Stimulated activated naive CD8-positive, alpha-beta T cell treated with anti-CD3 and anti-CD28 coated beads, Interleukin-15, amount 100 ng/mL, for 72 hours (primary cell): Measurements from ENCODE around the gene COL25A1.
"Not testable (repeated sequence)": the region's sequence is repeated elsewhere in the genome, so short reads cannot be mapped to it uniquely, and the experiment has no call there.

Source experiments
- ATAC-seq: fragments of 150-1000 bp; cut with Tn5 transposase; 2 replicates; pipeline ENCODE4 v1.10.0; 2021; ENCODE audit warnings: mild to moderate bottlenecking, moderate library complexity
- DNase-seq, 2 donors: peaks; one replicate each; pipeline ENCODE4 v3.0.0; 2021 to 2022
- H3K27ac Mint-ChIP-seq, 2 donors: one replicate each; pipeline ENCODE4 v1.8.0; 2022; ENCODE audit warnings: mild to moderate bottlenecking in 2 of 2, mixed read lengths in 2 of 2, moderate library complexity in 2 of 2
- H3K27me3 Mint-ChIP-seq: one replicate; pipeline ENCODE4 v1.8.0; 2022; ENCODE audit warnings: mixed read lengths
- H3K4me1 Mint-ChIP-seq: one replicate; pipeline ENCODE4 v1.8.0; 2022; ENCODE audit warnings: mild to moderate bottlenecking, mixed read lengths
- H3K4me3 Mint-ChIP-seq, 2 donors: one replicate each; pipeline ENCODE4 v1.8.0; 2022; ENCODE audit warnings: mild to moderate bottlenecking in 2 of 2, mixed read lengths in 2 of 2, moderate library complexity in 1 of 2
- H3K9me3 Mint-ChIP-seq, 2 donors: one replicate each; pipeline ENCODE4 v1.8.0; 2022; ENCODE audit warnings: mixed read lengths in 2 of 2

The COL25A1 gene

DNA sequence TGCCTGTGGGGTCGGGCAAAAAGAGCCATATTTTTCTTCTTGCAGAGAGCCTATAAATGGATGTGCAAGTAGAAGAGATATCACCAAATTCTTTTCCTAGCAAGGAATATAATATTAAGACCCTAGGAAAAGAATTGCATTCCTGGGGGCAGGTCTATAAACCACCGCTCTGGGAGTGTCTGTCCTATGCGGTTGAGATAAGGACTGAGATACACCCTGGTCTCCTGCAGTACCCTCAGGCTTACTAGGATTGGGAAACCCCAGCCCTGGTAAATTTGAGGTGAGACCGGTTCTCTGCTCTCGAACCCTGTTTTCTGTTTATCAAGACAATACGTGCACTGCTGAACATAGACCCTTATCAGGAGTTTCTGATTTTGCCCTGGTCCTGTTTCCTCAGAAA, 280.8 kb downstream of the COL25A1 start:
- H3K27ac Mint-ChIP-seq, H3K4me1 Mint-ChIP-seq, ATAC-seq, H3K4me3 Mint-ChIP-seq, H3K27me3 Mint-ChIP-seq, DNase-seq: not testable (repeated sequence)
- H3K9me3 Mint-ChIP-seq = peaks cover 13 to 18% of the 10 kb centered on the region in 2 donors

DNA sequence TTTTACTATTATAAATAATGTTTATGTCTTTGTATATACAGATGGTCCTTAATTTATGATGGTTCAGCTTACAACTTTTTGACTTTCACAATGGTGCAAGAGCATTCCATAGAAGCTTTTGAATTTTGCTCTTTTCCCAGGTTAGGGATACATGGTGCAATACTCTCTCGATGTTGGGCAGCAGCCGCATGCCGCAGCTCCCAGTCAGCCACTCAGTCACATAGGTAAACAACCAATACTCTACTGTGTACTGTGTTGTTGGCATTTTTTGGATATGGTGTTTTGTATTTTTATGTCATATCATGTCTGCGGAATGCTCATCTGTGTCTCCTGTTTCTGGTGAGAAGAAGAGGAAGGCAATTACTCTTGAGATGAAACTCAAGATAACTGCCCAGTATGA, 281.6 kb downstream of the COL25A1 start:
- DNase-seq (no peak), ATAC-seq (no peak)
- H3K4me1 Mint-ChIP-seq = no peaks in the 10 kb centered on the region
- no peak overlapping the region for H3K27ac Mint-ChIP-seq
- H3K27me3 Mint-ChIP-seq = peaks cover 6% of the 10 kb centered on the region
- peaks cover 13 to 18% of the 10 kb centered on the region in 2 donors for H3K9me3 Mint-ChIP-seq
- no peak overlapping the region for H3K4me3 Mint-ChIP-seq

GRCh38 chr4:109016200-109016599, 286.3 kb downstream of the COL25A1 start:
- Mint-ChIP-seq H3K27me3 (peaks cover 6% of the 10 kb centered on the region), H3K4me3 (no peak overlapping the region), H3K9me3 (peaks cover 5 to 6% of the 10 kb centered on the region in 2 donors), H3K4me1 (no peaks in the 10 kb centered on the region), H3K27ac (peak overlapping the region in 1 of 2 donors; percentile 65)
- no peak for DNase-seq
- ATAC-seq = peak; percentile 9

DNA sequence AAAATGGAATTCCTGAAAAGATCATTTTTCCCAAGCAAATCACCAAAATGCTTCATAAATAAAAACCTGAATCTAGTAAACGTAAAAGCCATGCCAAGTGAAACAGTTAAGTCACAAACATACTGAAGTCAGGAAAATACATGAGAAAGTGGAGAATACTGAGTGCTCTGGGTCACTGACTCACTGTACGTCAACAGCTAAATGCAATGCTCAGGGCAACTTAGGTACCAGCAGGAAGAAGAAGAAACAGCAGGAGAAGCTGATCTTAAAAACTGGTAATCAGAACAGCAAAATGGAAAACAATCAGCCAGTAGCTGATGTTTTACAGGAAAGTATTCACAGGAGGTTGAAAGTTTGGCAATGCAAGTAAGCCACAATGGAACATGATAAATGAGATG, 287.0 kb downstream of the COL25A1 start:
- ATAC-seq (no peak), DNase-seq (no peak)
- no peak overlapping the region for H3K27ac Mint-ChIP-seq
- H3K4me3 Mint-ChIP-seq = no peak overlapping the region
- H3K9me3 Mint-ChIP-seq = no peaks in the 10 kb centered on the region
- no peaks in the 10 kb centered on the region for H3K4me1 Mint-ChIP-seq
- peaks cover 6% of the 10 kb centered on the region for H3K27me3 Mint-ChIP-seq

GRCh38 chr4:109014593-109015412, 287.7 kb downstream of the COL25A1 start:
- Mint-ChIP-seq H3K27ac (no peak overlapping the region), H3K27me3 (peaks cover 6% of the 10 kb centered on the region), H3K9me3 (no peaks in the 10 kb centered on the region), H3K4me1 (no peaks in the 10 kb centered on the region), H3K4me3 (no peak overlapping the region)
- ATAC-seq = no peak
- DNase-seq = no peak

DNA sequence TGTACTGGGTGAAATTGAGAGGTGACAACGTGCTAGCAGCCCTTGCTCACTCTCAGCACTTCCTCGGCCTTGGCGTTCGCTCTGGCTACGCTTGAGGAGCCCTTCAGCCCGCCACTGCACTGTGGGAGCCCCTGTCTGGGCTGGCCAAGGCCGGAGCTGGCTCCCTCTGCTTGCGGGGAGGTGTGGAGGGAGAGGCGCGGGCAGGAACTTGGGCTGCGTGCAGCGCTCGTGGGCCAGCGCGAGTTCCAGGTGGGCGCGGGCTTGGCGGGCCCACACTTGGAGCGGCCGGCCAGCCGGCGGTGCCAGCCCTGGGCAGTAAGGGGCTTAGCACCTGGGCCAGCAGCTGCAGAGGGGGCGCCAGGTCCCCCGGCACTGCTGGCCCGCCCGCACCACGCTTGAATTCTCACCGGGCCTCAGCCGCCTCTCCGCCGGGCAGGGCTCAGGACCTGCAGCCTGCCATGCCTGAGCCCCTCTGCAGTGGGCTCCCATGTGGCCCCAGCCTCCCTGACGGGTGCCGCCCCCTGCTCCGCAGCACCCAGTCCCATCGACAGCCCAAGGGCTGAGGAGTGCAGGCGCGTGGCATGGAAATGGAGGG, 290.1 kb downstream of the COL25A1 start:
- Mint-ChIP-seq H3K4me1 (no peaks in the 10 kb centered on the region), H3K27ac (no peak overlapping the region), H3K4me3 (no peak overlapping the region), H3K27me3 (peaks cover 6% of the 10 kb centered on the region), H3K9me3 (no peaks in the 10 kb centered on the region)
- DNase-seq (no peak), ATAC-seq (peak; percentile 23)

GRCh38 chr4:109011241-109012026, 291.0 kb downstream of the COL25A1 start:
- peak overlapping the region in 1 of 2 donors; percentile 7 for H3K27ac Mint-ChIP-seq
- H3K4me3 Mint-ChIP-seq = no peak overlapping the region
- no peaks in the 10 kb centered on the region for H3K27me3 Mint-ChIP-seq
- H3K9me3 Mint-ChIP-seq = no peaks in the 10 kb centered on the region
- ATAC-seq (no peak), DNase-seq (no peak)
- no peaks in the 10 kb centered on the region for H3K4me1 Mint-ChIP-seq

DNA sequence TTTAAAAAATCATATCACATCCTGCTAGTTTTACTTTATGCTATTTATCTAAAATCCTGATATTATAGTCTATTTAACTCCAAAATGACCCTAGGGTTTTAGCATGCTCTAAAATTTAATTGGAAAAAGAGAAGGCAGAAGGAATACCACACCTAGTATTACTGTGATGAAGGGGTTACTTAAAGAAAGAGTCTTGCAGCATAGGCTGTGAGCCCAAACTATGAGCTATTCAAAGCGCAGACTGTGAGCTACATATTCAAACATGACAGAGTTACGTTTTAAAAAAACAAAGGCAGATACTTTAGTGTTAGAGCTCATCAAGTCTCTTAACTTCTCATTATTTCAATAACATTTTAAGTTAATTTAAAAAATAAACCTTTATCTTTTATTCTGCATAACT, 291.9 kb downstream of the COL25A1 start:
- Mint-ChIP-seq H3K27me3 (no peaks in the 10 kb centered on the region), H3K4me1 (peaks cover 4% of the 10 kb centered on the region)
- no peak for ATAC-seq

GRCh38 chr4:109009909-109010308, 292.5 kb downstream of the COL25A1 start:
- no peak for DNase-seq
- no peaks in the 10 kb centered on the region for H3K9me3 Mint-ChIP-seq
- H3K4me3 Mint-ChIP-seq = no peak overlapping the region
- peaks cover 10% of the 10 kb centered on the region for H3K4me1 Mint-ChIP-seq
- ATAC-seq = no peak
- H3K27me3 Mint-ChIP-seq = no peaks in the 10 kb centered on the region
- peak overlapping the region in 1 of 2 donors; percentile 50 for H3K27ac Mint-ChIP-seq

More for the DNA sequence above, 291.9 kb downstream of the COL25A1 start:
- no peak overlapping the region for H3K27ac Mint-ChIP-seq
- no peak for DNase-seq
- no peak overlapping the region for H3K4me3 Mint-ChIP-seq
- no peaks in the 10 kb centered on the region for H3K9me3 Mint-ChIP-seq

DNA sequence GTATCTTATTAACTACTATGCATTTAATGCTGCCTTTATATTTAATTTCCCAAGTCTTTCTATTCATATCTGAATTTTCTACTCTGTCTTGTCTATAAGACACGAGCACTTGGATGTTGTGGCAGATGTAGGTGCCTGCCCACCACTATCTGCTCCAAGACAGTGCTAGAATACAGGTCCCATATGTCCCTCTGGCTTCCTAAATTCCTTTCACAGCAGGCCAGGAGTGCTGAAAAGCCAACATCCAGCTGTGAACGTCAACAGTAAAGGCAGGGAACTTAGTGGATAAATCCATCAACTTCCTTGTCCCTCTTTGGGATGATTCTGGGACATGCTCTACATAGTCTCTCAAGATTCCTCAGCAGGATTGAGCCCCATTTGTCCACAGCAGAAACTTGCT, 294.5 kb downstream of the COL25A1 start:
- no peaks in the 10 kb centered on the region for H3K9me3 Mint-ChIP-seq
- peaks cover 11% of the 10 kb centered on the region for H3K4me1 Mint-ChIP-seq
- no peaks in the 10 kb centered on the region for H3K27me3 Mint-ChIP-seq
- DNase-seq (no peak), ATAC-seq (no peak)
- no peak overlapping the region for H3K27ac Mint-ChIP-seq
- no peak overlapping the region for H3K4me3 Mint-ChIP-seq

DNA sequence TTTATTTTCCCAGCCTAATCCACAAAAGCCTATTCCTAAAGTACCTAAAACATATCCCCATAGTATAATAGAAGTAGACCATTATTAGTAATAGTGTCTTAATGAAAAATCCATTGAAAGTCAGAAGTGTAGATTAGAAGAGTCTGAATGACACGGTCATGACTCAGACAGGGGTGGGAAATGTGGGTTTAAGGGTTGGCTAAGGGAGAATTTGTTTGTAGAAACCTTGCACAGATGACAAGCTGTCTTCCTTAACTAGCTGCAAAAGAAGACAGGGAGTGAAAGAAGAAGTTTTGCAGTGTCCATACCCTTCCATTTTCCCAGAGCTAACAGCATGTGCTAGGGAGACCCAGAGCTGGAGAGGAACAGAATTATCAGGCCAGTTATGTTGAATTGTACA, 296.9 kb downstream of the COL25A1 start:
- Mint-ChIP-seq H3K27me3 (no peaks in the 10 kb centered on the region), H3K27ac (no peak overlapping the region), H3K4me3 (no peak overlapping the region), H3K9me3 (no peaks in the 10 kb centered on the region), H3K4me1 (peaks cover 11% of the 10 kb centered on the region)
- ATAC-seq (peak; percentile 79), DNase-seq (no peak)

GRCh38 chr4:109004418-109004817, 298.0 kb downstream of the COL25A1 start:
- no peaks in the 10 kb centered on the region for H3K9me3 Mint-ChIP-seq
- ATAC-seq = no peak

GRCh38 chr4:109003964-109004363, 298.5 kb downstream of the COL25A1 start:
- Mint-ChIP-seq H3K4me1 (peaks cover 11% of the 10 kb centered on the region), H3K9me3 (no peaks in the 10 kb centered on the region), H3K27me3 (no peaks in the 10 kb centered on the region), H3K4me3 (no peak overlapping the region), H3K27ac (no peak overlapping the region)
- ATAC-seq = no peak
- DNase-seq = no peak

More at GRCh38 chr4:109004418-109004817, 298.0 kb downstream of the COL25A1 start:
- no peaks in the 10 kb centered on the region for H3K27me3 Mint-ChIP-seq
- peaks cover 11% of the 10 kb centered on the region for H3K4me1 Mint-ChIP-seq
- H3K27ac Mint-ChIP-seq = peak overlapping the region in 1 of 2 donors; percentile 55
- no peak overlapping the region for H3K4me3 Mint-ChIP-seq
- no peak for DNase-seq

- Mint-ChIP-seq H3K4me1 (no peaks in the 10 kb centered on the region), H3K27ac (no peak overlapping the region), H3K27me3 (peaks cover 5% of the 10 kb centered on the region), H3K9me3 (peaks cover 0 to 4% of the 10 kb centered on the region in 2 donors), H3K4me3 (no peak overlapping the region)
- ATAC-seq (no peak), DNase-seq (no peak)
These were observed 310.7 kb downstream of the COL25A1 start for GRCh38 chr4:108991551-108992328.
